HFFc6 (cell line): ENCODE results near the gene ENTPD8. TPM values are rescaled to one million over a fixed set of nuclear protein-coding genes. Genes with fewer than 3 reads are reported as not detected.

Source experiments
- DNase-seq: peaks from one replicate; pipeline ENCODE4 v3.0.0-alpha.2; 2018
- H3K27ac Mint-ChIP-seq: 2 replicates; pipeline ENCODE4 v1.8.0; 2020; ENCODE audit warnings: mild to moderate bottlenecking, mixed read lengths
- H3K27me3 Mint-ChIP-seq: 2 replicates; pipeline ENCODE4 v1.8.0; 2021; ENCODE audit warnings: mild to moderate bottlenecking, moderate library complexity, mixed read lengths; ENCODE audit not compliant: insufficient read depth
- H3K36me3 Mint-ChIP-seq: 2 replicates; pipeline ENCODE4 v1.8.0; 2021; ENCODE audit warnings: low read depth, mixed read lengths
- H3K4me1 Mint-ChIP-seq: 2 replicates; pipeline ENCODE4 v1.8.0; 2020; ENCODE audit warnings: low read depth, mixed read lengths
- H3K4me3 Mint-ChIP-seq: 2 replicates; pipeline ENCODE4 v1.8.0; 2020; ENCODE audit warnings: mild to moderate bottlenecking, moderate library complexity, mixed read lengths
- H3K9me3 Mint-ChIP-seq: 2 replicates; pipeline ENCODE4 v1.8.0; 2020; ENCODE audit warnings: mild to moderate bottlenecking, mixed read lengths
- total RNA-seq, 6 experiments: library from RNA; stranded (reverse); fragmentation: NEBNext Ultra II Directional; extraction: Animal tissue kit (Norgen Biotek cat#: 25700); gene quantifications; 2 replicates in 1 of 6; 3 replicates in 5 of 6; pipeline ENCODE4 v1.2.3, GENCODE V29; 2021
- TF ChIP-seq, protein P1 (sequence below): fragments of 200-600 bp; sonication (generic); IDR thresholded peaks from 2 replicates; pipeline ENCODE4 v1.5.0; 2021; ENCODE audit warnings: antibody characterized with exemption, mild to moderate bottlenecking

The ENTPD8 gene
- total RNA-seq, 6 experiments from 2014 or later: not detected

DNA sequence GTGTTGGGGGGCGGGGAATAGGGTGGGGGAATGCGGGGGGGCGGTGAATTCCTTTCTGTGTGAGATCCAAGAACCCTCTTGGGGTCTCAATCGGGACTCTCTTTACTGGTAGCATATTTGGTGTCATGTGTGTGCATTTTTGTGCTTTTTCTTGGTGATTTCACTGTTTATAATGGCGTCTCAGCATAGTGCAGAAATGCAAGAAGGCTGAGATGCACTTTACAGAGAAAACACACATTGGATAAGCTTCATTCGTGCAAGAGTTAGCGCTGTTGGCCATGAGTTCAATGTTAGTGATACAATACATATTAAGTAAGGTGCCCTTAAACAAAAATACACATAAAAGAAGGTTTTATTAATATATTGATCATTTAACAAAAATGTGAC, 771 bp upstream of the ENTPD8 start:
- Mint-ChIP-seq H3K36me3 (no peaks in the 10 kb centered on the region), H3K4me1 (peaks cover 23% of the 10 kb centered on the region), H3K27ac (no peak overlapping the region), H3K9me3 (no peaks in the 10 kb centered on the region), H3K27me3 (peaks cover 4% of the 10 kb centered on the region), H3K4me3 (peak overlapping the region; percentile 65)
- no peak for DNase-seq
- TF ChIP-seq, protein P1, sequence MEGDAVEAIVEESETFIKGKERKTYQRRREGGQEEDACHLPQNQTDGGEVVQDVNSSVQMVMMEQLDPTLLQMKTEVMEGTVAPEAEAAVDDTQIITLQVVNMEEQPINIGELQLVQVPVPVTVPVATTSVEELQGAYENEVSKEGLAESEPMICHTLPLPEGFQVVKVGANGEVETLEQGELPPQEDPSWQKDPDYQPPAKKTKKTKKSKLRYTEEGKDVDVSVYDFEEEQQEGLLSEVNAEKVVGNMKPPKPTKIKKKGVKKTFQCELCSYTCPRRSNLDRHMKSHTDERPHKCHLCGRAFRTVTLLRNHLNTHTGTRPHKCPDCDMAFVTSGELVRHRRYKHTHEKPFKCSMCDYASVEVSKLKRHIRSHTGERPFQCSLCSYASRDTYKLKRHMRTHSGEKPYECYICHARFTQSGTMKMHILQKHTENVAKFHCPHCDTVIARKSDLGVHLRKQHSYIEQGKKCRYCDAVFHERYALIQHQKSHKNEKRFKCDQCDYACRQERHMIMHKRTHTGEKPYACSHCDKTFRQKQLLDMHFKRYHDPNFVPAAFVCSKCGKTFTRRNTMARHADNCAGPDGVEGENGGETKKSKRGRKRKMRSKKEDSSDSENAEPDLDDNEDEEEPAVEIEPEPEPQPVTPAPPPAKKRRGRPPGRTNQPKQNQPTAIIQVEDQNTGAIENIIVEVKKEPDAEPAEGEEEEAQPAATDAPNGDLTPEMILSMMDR: no peak

DNA sequence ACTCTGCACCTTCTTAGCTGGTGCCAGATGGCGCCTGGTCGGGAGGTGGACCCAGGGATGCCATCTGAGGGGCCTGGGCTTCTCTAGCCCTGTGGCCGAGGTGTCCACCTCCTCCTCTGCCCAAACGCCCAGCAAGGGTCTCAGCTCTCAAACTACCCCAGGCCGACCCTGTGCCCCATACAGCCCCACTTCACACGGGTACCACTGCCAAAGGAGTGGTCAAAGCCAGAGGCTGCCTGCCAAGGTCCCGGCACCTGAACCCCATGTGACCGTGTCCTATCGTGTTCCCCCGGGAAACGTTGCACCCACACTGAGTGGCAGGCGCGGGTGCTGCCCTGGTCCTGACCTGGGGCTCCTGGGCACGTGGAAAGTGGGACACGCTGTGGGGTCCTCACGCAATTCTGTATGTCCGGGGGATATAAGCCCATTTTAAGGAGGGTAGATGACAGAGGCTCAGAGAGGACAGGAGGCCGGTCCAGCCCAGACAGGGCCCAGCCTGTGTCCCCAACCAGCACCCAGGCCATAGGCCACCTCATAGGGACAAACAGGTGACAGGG, 1.9 kb downstream of the ENTPD8 start:
- Mint-ChIP-seq H3K27me3 (peaks cover 4% of the 10 kb centered on the region), H3K4me3 (no peak overlapping the region), H3K36me3 (no peaks in the 10 kb centered on the region), H3K27ac (no peak overlapping the region), H3K4me1 (peaks cover 6% of the 10 kb centered on the region), H3K9me3 (no peaks in the 10 kb centered on the region)
- DNase-seq: no peak
- TF ChIP-seq, protein P1: no peak

GRCh38 chr9:137438591-137439157, 2.5 kb downstream of the ENTPD8 start:
- no peak overlapping the region for H3K4me3 Mint-ChIP-seq
- TF ChIP-seq, protein P1: no peak
- peaks cover 4% of the 10 kb centered on the region for H3K27me3 Mint-ChIP-seq
- no peak overlapping the region for H3K27ac Mint-ChIP-seq
- no peaks in the 10 kb centered on the region for H3K9me3 Mint-ChIP-seq
- peaks cover 6% of the 10 kb centered on the region for H3K4me1 Mint-ChIP-seq
- H3K36me3 Mint-ChIP-seq: no peaks in the 10 kb centered on the region
- DNase-seq: no peak

DNA sequence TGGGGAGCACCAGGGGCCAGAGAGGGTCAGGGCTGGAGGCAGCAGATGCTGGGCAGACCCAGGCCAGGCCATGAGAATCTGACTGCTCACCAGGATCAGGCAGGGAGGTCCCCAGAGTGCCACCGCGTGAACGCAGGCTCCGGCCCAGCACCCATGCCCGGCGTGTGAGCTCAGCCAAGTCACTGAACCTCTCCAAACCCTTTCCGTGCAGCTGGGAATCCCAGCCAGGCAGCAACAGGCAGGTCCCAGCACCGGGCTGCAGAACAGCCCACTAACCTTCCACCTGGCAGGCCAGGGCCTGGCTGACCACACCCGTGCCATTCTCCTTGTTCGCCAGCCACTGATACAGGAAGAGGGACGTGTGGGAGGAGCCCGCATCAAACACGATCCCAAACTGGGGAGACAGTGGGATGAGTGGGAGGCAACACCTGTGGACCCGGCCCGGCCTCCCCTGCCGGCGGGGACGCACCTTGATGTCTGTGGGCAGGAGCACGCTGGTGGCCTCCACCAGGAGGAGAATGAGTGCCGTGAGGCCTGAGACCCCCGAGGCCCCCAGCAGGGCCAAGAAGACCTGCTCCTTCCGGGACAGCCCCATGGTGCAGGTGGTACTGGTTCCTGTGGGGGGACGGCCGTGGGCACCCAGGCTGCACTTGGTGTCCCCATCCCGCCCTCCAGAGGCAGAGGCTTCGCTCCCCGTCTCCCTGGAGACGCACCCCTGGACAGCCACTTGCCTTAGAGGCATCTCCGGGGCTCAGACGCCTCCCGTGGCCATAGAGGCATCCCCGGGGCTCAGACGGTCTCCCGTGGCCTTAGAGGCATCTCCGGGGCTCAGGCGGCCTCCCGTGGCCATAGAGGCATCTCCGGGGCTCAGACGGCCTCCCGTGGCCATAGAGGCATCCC, 3.2 kb downstream of the ENTPD8 start:
- peaks cover 4% of the 10 kb centered on the region for H3K27me3 Mint-ChIP-seq
- H3K4me3 Mint-ChIP-seq: no peak overlapping the region
- peaks cover 6% of the 10 kb centered on the region for H3K4me1 Mint-ChIP-seq
- no peak overlapping the region for H3K27ac Mint-ChIP-seq
- no peak for DNase-seq
- no peaks in the 10 kb centered on the region for H3K36me3 Mint-ChIP-seq
- no peaks in the 10 kb centered on the region for H3K9me3 Mint-ChIP-seq
- TF ChIP-seq, protein P1: no peak

DNA sequence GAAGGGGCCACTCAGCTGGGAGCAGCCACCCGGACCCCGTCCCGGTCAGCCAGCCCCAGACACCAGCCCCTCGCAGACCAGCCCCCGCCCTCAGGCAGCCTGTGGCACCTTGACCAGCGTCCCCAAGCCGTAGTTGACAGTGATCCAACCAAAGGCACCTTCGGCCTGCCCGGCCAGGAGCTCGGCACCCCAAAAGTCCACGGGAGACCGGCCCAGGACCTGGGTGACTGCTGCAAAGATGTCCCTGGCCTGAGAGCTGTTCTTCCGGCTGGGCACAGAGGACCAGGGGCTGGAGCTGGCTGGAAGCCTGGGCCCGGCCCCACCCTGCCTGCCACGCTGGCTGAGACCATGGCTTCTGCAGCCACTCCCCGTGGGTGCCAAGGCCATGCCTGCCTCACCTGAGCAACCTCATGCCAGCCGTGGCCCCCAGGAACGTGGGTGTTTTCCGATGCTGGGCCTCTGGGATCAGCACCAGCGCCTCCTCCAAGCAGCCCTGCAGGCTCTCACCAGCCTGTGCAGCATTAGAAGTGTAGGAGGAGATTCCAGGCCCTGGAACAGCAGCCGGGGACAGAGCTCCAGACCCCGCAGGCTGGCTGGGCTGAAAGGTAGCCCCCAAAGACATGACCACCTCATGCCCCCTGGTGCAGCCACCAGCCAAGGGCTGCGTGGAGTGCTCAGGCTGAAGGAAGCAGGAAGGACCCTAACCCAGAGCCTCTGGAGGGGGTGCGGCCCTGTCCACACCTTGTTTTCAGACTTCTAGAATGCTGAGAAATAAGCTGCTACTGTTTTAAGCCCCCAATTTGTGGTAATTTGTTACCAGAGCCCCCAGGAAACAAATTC, 4.2 kb downstream of the ENTPD8 start:
- no peak for DNase-seq
- Mint-ChIP-seq H3K4me1 (peaks cover 4% of the 10 kb centered on the region), H3K9me3 (no peaks in the 10 kb centered on the region), H3K36me3 (no peaks in the 10 kb centered on the region), H3K4me3 (no peak overlapping the region), H3K27ac (no peak overlapping the region), H3K27me3 (peaks cover 4% of the 10 kb centered on the region)
- TF ChIP-seq, protein P1: no peak
